HG03066 (cell line): ENCODE results near the gene BAIAP2L1.

Experiments used
- ATAC-seq: cut with Tn5 transposase; IDR thresholded peaks from one replicate; pipeline ENCODE4 v1.9.1; 2021; ENCODE audit warnings: low read depth; ENCODE audit not compliant: unreplicated experiment

Gene BAIAP2L1

DNA sequence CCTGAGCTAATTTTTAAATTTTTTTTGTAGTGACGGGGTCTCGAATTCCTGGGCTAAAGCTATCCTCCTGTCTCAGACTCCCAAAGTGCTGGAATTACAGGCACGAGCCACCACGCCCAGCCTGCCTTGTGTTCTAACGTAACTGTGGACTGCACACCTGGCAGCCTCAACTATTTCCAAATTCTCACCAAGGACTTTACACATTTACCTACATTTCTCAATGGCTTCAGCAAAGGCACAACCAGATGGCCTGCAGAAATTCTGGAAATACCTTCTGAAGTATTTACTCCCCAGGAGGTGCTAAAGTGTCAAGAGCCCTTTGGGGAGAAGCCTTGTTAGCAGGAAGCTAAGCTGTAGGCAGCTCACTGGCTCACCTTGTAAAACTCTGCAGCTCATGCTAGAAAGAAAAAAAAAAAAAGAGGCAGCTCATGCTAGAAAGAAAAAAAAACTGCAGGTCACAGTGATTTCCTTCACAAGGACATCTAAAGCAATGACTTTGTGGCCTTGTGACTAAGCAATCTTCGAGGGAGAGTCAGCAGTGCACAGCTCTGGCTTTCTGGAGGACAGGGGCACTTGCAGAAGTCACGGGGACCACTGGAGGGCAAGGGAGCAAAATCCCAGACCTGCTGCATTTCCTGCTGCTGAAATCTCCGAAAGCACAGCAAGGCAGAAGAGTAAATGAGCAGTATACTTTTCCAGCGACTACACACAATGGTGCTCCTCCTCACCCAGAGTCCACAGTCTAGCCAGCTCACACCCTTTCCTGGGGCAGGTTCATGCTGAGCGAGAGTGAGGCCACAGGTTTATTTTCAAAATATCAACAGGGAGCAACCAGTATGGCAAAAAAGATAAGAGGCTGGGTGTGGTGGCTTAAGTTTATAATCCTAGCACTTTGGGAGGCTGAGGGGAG is 40.4 kb downstream of the BAIAP2L1 start:
- no peak for ATAC-seq

DNA sequence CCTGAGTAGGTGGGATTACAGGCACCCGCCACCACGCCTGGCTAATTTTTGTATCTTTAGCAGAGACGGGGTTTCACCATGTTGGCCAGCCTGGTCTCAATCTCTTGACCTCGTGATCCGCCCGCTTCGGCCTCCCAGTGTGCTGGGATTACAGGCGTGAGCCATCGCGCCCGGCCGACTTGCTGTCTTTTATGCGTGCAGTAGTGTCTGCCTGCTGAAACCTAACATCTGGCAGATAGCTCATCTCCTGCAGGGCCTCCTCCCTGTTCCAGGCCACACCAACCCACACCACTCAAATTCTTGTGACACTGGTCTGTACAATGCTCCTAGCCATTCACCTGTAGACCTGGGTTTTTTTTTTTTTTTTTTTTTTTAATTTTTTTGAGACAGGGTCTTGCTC is 41.5 kb downstream of the BAIAP2L1 start:
- no peak for ATAC-seq

DNA sequence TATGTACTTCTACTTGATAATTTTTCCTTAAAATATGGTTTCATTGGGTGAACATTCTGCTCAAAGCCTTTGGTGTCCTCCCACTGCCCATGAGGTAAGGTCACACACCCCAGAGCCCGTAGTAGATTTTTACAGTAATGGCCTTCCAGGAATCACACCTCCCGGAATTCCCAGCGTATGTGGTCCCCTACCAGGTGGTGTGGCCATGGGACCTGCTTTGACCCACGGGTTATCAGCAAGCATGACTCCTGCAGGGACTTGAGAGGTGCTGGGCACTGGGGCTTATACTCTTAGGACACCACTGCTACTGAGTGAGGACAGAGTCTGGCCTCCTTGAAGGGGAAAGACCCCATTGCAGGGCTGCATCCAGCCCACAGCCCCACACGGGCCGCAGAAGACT is 42.2 kb downstream of the BAIAP2L1 start:
- no peak for ATAC-seq

DNA sequence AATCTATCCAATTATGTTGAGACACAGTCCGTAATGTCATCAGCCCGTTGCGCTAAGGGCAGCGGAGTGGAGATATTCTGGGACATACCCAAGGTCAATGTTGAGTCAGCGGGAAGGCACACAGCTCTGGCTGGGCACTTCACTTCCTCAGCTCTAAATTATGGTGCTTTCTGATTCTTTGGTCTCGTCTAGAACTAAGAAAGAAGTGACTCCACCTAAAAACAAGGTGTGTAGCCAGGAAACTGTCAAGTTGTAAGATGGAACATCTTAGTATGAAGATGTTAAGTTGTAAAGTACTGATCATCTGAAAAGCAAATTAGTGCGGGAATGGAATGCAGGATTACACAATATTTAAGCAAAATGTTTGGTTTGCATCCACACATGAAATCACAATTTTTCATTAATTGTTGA is 43.1 kb downstream of the BAIAP2L1 start:
- no peak for ATAC-seq

DNA sequence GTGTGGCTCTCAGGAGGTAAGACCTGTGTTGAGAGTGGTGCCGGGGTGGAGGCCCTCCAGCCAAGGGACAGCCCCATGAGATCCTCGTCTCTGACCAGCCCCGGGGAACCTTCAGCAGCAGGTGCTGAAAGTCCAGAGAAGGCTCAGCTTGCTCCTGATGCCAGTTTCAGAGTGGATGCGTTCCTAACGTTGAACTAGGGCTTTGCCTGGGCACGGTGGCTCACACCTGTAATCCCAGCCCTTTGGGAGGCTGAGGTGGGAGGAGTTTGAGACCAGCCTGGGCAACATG is 45.7 kb downstream of the BAIAP2L1 start:
- no peak for ATAC-seq

DNA sequence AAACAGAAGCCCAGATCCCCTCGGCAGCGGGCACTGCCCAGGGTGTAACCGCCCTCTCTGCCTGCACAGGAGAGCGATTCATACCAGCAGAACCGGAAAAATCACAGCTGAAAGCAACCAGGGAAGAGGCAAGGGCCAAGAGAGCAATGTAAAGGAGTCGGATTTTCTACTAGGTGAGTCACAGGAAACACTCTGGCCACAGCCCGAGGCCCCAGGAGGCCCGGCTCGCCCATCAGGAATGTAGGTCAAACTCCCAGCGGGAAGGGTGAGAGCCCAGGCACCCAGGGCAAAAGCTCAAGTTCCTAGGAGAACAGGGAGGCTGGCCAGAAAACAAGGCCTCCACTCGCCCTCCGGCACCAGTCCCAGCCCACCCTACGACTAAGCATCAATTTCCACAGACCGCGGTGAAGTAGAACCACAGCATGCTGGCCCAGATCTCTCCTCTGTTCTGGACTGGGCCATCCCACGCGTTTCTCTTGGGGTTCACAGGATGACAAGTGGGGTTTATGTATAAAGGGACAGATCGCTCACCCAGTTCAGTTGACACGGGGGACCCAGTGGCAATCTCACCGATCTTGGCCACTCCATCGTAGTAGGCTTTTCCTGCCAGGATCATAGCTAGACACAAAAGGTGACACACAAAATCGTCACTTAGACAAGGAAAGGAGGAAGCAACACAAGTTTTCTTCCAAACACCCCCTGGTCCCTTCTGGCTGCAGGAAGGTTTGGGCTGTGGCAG is 46.2 kb downstream of the BAIAP2L1 start:
- no peak for ATAC-seq

DNA sequence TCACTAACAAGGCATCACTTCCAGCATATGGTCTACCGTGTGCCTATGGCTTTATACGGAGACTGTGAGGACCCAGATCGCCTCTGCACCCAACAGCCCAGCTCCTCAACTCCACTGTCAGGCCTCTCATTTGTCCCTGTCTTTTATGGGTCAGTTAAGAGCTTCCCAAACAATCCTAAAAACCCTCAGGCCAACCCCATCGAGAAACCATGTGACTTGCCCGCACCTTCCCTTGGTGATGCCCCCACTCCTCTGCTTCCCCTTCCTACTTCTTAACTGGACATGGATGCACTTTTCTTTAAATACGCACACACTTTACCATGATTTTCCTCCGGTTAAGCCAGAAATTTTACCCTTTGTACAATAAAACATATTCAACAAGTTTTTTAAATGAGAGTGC is 46.8 kb downstream of the BAIAP2L1 start:
- no peak for ATAC-seq

DNA sequence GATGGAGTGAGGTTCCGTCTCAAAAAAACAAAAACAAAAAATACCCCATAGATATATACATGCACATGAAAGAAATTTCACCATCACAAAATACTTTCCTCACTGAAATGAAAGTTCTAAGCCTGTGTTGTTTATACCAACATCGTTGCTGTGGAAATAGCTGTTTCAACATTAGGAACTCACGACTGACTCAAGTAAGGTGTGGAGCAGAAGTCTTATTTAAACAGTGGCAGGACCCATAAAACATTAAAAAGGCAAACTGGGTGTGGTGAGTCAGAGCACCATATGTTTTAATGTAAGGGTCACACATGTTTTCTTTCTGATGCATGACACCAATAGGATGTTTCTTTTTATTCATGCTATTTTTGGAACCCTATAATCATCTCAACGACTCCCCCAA is 48.3 kb downstream of the BAIAP2L1 start:
- no peak for ATAC-seq

DNA sequence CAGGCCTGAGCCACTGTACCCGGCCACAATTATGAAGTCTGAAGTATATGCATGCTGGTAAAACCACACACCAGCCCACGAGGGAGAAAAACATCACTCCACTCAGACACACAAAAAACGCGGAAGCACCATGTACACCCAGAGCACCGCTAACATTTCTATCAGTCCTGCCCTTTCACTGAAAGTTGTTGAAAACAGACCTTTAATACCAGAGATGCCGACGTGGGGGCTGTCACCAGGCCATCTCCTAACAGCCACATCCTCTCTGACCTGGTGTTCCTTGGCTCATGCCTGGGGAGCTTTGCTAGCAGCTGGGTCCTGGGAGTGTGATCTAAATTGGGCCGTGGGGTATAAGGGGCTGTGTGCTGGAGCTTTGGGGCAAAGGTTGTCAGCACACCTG is 49.8 kb downstream of the BAIAP2L1 start:
- ATAC-seq = no peak

DNA sequence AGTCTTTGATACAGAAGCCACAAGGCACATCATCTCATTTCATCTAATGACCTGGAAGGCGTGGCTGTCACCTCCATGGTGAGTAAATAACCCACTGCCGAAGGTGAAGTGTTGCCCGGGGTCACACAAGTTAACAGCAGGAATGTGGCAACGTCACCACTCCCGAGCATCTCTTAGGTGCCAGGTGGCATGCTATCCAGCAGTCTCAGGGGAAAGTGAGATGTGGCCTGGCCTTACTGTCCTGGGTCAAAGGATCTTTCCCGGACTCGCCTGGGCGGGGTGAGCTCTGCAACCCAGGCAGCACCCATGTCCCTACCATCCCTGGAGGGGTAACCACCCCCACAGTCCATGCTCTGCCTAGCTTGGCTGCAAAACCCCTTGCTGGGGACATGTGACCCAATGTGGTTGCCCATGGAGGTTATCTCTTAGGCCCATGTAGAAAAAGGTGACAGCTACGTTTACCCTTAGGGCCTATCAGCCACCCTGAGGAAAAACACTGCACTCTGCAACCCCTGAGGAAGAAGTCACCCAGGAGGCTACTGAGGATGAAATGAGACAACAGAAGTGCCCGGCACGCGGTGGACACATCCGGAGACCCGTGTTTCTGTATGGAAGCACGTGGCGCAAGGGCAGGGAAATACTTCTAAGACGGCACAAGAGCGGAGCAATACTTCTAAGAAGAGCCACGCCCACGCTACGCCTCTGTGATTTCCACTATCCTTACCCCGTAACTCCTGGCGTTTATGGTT is 52.0 kb downstream of the BAIAP2L1 start:
- ATAC-seq = no peak

DNA sequence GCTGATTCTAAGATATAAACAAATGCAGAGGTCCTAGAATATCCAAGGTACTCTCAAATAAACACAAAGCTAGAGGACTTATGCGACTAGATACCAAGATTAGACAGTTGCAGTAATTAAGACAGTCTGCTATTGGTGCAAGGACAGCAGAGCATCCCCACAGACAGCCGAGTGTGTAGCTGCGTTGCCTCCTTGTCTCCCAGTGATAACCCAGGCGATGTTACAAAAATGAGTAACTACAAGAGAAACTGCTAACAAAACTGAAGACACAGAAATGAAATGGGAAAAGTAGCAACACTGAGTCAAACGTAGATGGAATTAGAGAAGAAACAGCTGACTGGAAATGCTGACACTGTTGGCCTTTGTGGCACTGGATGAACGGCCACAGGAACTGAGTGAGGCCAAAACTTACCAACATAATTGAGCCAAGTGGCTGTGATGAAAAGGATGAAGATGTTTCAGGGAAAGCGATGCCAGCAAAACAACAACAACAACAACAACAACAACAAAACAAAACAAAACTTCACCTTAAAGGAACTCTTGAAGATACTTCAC is 54.3 kb downstream of the BAIAP2L1 start:
- ATAC-seq = no peak

DNA sequence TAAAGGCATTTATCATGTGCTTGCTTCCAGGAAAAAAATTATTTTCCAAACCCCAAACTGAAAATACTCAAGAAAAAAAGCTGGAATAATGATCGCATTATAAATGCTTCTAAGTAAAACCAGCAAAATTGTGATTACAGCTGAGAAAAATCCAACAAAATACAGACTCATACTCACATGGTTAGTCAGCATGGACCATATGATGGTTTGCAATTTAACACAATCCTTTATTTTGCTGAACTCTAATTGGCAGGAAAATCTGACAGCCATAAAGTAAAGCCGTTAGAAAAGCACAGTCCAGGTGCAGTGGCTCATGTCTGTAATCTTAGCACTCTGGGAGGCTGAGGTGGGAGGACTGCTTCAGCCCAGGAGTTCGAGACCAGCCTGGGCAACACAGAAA is 59.8 kb downstream of the BAIAP2L1 start:
- no peak for ATAC-seq

DNA sequence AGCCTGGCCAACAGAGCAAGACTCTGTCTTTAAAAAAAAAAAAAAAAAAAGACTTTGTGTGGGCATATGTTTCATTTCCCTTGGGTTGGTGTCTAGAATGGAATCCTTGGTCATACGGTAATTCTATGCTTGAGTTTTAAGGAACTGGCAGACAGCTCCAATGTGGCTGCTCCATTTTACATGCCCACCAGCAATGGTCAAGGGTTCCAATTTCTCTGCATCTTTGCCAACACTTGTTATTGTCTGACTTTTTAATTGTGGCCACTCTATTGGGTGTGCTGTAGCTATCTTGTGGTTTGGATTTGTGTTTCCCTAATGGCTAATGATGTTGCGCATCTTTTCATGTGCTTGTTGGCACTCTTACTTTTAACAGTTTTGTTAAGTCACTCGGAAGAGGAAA is 61.8 kb downstream of the BAIAP2L1 start:
- ATAC-seq = no peak

DNA sequence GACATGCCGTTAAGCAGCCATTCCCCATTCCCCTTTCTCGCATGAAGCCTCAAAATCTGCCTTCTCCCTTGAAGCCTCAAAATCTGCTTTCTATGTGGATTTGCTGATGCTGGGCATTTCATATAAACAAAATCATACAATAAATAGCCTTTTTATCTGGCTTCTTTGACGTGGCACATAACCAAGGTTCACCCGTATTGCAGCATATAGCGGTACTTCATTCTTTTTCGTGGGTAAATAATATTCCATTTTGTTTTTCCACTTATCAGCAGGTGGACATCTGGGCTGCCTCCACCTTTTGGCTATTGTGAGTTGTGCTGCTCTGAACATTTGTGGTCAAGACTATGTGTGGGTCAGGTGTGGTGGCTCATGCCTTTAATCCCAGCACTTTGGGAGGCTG is 62.4 kb downstream of the BAIAP2L1 start:
- ATAC-seq = no peak

DNA sequence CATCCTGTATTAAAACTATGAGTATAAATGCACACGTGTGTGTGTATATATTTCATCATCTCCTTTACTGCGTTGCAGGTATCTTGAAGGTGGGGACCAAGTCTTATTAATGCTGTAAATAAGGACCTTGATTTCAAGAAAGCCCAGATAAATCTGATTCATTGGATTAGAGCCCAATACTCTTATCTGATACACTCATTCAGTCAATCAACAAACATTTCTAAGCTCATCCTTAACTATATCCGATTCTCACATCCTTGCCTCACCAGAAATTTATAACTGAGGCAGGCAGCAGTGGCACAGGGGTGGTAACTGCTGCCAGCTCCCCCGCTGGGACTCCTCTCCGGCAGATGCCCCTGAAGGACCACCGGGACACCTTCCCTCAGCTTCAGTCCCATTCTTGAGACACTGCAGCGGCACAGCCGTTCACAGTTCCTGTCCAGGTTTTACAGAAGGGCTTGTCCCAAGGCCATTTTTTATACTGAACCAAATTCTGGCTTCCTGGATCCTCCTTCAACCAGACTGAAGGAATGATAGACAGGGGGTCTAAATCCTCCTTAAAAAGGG is 65.4 kb downstream of the BAIAP2L1 start:
- no peak for ATAC-seq

DNA sequence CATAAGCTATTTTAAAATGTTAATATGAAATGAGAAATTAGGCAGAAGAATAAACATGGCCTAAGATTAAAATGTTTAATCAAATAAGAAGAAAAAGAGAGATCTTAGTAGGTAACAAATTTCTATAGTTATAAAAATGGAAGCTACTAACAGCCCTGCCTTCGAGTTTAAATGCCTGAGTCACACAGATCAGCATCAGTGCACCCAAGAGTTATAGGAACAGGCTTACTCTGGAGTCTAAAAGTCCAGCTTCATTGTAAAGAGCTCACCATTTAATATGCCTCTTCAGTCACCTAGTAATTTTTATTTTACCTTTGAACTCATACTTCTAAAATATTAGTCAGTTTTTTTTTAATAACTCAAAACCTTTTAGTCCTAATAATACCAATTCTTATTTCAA is 66.8 kb downstream of the BAIAP2L1 start:
- ATAC-seq = no peak

DNA sequence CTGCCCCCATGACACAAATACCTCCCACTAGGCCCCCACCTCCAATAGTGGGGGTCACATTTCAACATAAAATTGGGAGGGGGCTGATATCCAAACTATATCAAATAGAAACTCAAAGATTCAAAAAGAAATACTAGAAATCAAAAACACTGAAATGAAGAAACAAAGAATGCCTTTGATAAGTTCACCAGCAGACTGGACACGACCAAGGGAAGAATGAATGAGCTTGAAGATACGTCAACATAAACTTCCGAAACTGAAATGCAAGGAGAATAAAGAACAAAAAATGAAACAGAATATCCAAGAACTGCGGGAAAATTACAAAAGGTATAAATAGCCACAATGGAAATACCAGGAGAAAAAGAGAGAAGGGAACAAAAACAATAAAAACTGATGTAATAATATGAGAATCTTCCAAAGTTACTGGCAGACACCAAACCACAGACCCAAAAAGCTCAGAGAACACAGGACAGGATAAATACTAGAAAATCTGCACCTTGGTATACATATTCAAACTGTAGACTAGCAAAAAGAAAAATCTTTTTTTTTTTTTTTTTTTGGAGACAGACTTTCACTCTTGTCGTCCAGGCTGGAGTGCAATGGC is 69.9 kb downstream of the BAIAP2L1 start:
- no peak for ATAC-seq

DNA sequence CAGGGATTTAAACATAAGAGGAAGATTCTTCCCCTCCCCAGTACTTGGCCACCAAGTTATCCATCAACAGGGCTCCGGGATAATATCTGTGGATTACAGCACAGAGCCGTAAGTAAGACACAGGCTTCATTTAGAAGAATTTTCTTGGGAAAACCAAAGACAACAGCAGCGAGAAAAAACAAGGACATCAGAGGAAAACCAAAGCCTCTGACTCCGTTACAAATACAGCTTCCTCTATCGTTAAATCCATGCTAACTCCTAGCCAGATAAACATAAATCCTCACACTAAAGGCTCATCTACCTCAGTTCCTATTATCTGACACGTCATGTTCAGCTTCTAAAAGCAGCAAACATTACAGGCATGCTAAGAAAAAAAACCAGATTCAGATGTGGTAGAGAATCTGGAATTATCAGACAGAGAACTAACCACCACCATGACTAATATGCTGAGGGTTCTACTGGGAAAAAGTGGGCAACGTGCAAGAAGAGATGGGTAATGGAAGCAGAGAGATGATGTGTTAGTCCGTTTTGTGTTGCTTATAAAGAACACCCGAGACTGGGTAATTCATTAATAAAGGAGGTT is 71.0 kb downstream of the BAIAP2L1 start:
- ATAC-seq = no peak

DNA sequence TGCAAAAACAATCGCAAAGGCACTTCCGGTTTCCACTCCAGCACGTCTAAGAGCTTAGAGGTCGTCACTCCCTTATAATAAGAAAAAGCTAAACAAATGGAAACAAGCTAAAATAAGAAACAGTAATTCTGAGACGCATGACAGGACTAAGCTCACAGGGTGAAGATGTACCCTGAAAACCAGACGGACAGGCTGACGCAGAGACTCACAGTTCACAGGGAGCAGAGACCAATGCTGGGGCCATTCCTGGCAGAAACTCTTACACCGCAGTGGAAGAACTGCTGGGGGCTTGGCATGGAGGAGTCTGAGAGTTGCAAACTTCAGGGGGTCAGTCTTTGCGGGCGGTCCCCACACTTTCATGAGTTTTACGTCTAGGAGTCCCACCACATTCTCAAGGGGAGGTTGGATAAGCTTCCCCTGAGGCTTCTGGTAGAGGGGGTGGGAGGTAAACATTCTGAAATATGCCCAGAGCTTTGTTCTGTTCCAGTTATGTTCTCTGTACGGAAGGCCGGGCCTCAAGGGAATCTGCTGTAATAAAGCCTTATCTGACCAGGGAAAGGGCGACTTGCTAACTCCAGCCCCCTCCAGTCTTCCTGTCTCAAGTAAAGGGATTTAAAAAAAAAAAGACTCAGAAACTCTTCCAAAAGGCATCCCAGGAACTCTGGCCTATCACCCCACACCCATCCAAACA is 71.6 kb downstream of the BAIAP2L1 start:
- no peak for ATAC-seq
